Tibial artery (tissue), 4 donors: ENCODE measurements around the gene MAP3K14.

Experiments used
- DNase-seq, 2 donors: peaks; one replicate each; pipeline ENCODE4 v3.0.0-alpha.2; 2019
- H3K27ac ChIP-seq, 2 donors: fragments of 200-600 bp; sonication (generic) in 1 of 2; 1 replicate in 1 of 2; 2 replicates in 1 of 2; pipeline ENCODE4 v1.5.1; 2018 to 2019; ENCODE audit warnings: mild to moderate bottlenecking in 1 of 2
- H3K27me3 ChIP-seq, 2 donors: fragments of 200-600 bp; sonication (generic) in 1 of 2; one replicate each; pipeline versions ENCODE4 v1.5.1 to v1.6.0; 2016 to 2019
- H3K36me3 ChIP-seq, 3 donors: fragments of 200-600 bp; sonication (generic) in 2 of 3; one replicate each; pipeline ENCODE4 v1.5.1; 2016 to 2019; ENCODE audit warnings: mild to moderate bottlenecking in 2 of 3
- H3K4me1 ChIP-seq, 4 donors: fragments of 200-600 bp; sonication (generic) in 2 of 4; 1 replicate in 3 of 4; 2 replicates in 1 of 4; pipeline ENCODE4 v1.5.1; 2016 to 2019
- H3K4me3 ChIP-seq, 2 donors: fragments of 200-600 bp; sonication (generic) in 1 of 2; 1 replicate in 1 of 2; 2 replicates in 1 of 2; pipeline ENCODE4 v1.5.1; 2018 to 2019; ENCODE audit warnings: mild to moderate bottlenecking in 2 of 2
- H3K9me3 ChIP-seq, 3 donors: fragments of 200-600 bp; sonication (generic) in 1 of 3; one replicate each; pipeline ENCODE4 v1.5.1; 2016 to 2019
- intact Hi-C: fragments of 100-400 bp; cut with DNase I; formaldehyde crosslinking; loops from one replicate; pipeline ENCODE4 v1.15.0; 2023; ENCODE audit warnings: low total_unique reads
- TF ChIP-seq, protein P1 (sequence below), 2 experiments: fragments of 200-600 bp in 1 of 2; fragments of 450-650 bp in 1 of 2; IDR thresholded peaks; one replicate each; pipeline ENCODE4 v1.5.1; 2017 to 2019; ENCODE audit warnings: antibody characterized with exemption in 2 of 2, mild to moderate bottlenecking in 1 of 2, moderate library complexity in 1 of 2

Gene MAP3K14

DNA sequence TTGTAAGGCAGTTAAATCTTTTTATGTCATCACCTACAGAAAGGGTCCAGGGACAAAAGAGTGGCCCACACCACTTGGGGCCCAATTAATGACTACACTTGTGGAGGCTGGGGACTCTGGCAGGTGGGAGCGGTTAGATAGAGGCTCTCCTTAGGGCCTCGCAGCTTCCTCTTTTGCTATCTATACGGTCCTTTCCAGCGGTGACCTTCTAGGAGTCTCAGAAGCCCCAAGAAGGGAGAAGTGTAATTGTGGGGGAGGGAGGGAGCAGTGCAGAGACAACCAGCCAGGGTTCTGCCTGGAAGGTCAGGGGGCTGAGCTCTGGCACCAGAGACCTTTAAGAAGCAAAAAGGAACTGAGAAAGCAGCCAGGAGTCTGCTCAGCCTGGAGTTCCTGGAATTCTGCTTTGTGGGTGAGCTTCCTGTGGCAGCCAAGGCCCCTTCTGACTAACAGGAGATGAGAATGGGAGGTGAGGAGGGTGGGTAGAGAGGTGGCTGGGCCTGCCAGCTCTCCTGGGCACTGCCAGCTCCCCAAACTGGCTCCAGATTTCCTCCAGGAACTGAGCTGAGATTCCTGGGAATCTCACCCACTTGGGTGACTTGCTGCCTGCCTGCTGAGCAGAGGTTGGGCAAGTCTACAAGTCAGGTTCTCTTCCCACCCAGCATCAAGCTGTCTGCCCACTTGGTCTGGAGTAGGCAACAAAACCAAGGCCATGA, 16.3 kb upstream of the MAP3K14 start:
- TF ChIP-seq, protein P1, sequence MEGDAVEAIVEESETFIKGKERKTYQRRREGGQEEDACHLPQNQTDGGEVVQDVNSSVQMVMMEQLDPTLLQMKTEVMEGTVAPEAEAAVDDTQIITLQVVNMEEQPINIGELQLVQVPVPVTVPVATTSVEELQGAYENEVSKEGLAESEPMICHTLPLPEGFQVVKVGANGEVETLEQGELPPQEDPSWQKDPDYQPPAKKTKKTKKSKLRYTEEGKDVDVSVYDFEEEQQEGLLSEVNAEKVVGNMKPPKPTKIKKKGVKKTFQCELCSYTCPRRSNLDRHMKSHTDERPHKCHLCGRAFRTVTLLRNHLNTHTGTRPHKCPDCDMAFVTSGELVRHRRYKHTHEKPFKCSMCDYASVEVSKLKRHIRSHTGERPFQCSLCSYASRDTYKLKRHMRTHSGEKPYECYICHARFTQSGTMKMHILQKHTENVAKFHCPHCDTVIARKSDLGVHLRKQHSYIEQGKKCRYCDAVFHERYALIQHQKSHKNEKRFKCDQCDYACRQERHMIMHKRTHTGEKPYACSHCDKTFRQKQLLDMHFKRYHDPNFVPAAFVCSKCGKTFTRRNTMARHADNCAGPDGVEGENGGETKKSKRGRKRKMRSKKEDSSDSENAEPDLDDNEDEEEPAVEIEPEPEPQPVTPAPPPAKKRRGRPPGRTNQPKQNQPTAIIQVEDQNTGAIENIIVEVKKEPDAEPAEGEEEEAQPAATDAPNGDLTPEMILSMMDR (IDR thresholded peaks at IDR 0.05), result no peak
- Histone ChIP-seq H3K4me1 (peaks cover 0 to 3% (median 1%) of the 10 kb centered on the region in 4 donors), H3K4me3 (no peak overlapping the region), H3K9me3 (no peaks in the 10 kb centered on the region), H3K27me3 (no peaks in the 10 kb centered on the region), H3K27ac (no peak overlapping the region), H3K36me3 (no peaks in the 10 kb centered on the region)
- intact Hi-C loops, result no loop called here
- peak in 1 of 2 donors; percentile 57 for DNase-seq

DNA sequence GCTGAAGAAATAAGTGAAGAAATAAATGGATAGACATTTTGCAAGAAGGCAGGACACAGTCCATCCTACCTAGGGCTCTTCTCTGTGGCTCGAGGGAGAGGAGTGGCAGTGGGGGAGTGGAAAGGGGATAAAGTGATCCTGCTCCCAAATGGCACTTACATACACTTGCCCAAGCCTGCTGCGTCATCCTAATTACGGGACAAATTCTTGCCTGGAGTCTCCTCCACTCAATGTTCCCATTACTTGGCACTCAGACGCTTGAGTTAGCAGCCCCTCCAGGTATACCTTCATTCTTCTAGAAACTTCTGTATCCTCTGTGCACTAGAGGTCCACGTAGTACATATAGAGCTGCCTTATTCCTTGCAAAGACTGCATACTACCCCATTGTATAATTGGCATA, 15.7 kb upstream of the MAP3K14 start:
- Histone ChIP-seq H3K4me3 (no peak overlapping the region), H3K9me3 (no peaks in the 10 kb centered on the region), H3K27me3 (no peaks in the 10 kb centered on the region), H3K27ac (no peak overlapping the region), H3K4me1 (no peaks in the 10 kb centered on the region), H3K36me3 (no peaks in the 10 kb centered on the region)
- TF ChIP-seq, protein P1 (IDR thresholded peaks at IDR 0.05), result no peak
- intact Hi-C loops, result no loop called here
- DNase-seq, result no peak

DNA sequence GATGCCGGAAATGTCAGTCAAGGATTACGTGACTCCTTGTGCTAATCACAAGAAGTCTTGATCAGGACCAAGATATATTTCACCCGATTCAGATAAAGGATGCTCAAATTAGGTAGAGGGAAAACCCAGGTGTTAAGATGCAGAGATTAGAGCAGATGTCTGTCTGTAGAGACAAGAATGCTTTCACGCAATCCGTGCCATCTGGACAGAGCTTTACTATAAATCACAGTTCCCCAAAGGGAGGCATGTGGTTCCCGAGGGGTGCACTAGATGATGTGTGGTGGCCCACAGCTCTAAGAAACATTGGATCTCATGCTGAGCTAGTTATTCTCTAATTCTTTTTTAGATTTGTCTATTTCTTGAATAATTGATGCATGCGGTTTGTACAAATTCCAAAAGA, 9.8 kb upstream of the MAP3K14 start:
- TF ChIP-seq, protein P1 (IDR thresholded peaks at IDR 0.05), result no peak
- DNase-seq, result peak in 1 of 2 donors; percentile 7
- H3K4me3 ChIP-seq, result no peak overlapping the region
- H3K27ac ChIP-seq, result no peak overlapping the region
- H3K36me3 ChIP-seq, result no peaks in the 10 kb centered on the region
- H3K4me1 ChIP-seq, result peaks cover 0 to 5% (median 3%) of the 10 kb centered on the region in 4 donors
- H3K27me3 ChIP-seq, result no peaks in the 10 kb centered on the region
- intact Hi-C loops, result no loop called here
- no peaks in the 10 kb centered on the region for H3K9me3 ChIP-seq

DNA sequence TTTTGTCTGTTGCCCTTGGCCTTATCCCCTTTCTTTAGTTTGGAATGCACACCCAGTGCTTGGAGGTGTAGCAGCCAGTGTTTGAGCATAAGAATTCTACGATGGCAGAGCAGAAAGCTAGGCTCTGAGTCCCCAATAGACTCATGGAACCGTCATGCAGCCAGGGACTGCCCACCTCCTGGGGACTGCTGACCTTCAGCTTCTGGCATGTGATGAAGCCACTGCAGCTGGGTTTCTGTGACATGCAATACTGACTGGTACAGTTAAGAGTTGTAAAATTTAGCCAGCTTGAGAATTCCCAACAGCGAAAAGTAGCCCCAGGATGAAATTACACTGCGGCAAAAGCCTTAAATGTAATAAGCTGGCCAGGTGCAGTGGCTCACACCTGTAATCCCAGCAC, 9.0 kb upstream of the MAP3K14 start:
- TF ChIP-seq, protein P1 (IDR thresholded peaks at IDR 0.05), result no peak
- intact Hi-C loops, result no loop called here
- no peaks in the 10 kb centered on the region for H3K27me3 ChIP-seq
- no peak overlapping the region for H3K27ac ChIP-seq
- H3K4me1 ChIP-seq, result peaks cover 0 to 13% (median 10%) of the 10 kb centered on the region in 4 donors
- no peak overlapping the region for H3K4me3 ChIP-seq
- H3K36me3 ChIP-seq, result no peaks in the 10 kb centered on the region
- peak in 1 of 2 donors; percentile 23 for DNase-seq
- no peaks in the 10 kb centered on the region for H3K9me3 ChIP-seq

DNA sequence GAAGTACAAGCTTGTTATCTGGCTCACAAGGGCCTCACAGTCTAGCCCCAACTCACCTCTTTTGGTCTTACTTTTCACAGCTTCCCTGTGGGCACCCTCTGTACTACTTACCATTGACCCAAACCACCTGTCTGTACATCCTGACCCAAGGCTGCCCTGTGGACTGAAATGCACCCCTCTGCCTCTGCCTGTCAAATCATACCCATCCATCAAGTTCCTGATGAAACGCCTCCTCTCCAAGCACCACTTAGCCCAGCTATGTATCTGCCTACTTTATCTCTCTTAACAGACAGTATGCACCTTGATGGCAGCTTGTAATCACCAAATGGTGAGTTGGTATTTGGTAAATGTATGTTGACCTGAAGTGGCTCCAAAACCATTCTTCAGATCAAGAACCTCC, 7.5 kb upstream of the MAP3K14 start:
- Histone ChIP-seq H3K4me3 (no peak overlapping the region), H3K36me3 (no peaks in the 10 kb centered on the region), H3K27ac (no peak overlapping the region), H3K4me1 (peaks cover 0 to 25% (median 18%) of the 10 kb centered on the region in 4 donors), H3K9me3 (no peaks in the 10 kb centered on the region), H3K27me3 (no peaks in the 10 kb centered on the region)
- intact Hi-C loops, result loop anchor here (5.0 kb wide), 1 partner anchor 37 kb away; no protein-coding TSS in a partner anchor
- TF ChIP-seq, protein P1 (IDR thresholded peaks at IDR 0.05), result no peak
- DNase-seq, result no peak
